GM18505 (cell line): ENCODE results near the gene CLDN19.

Experiments used
- ATAC-seq: cut with Tn5 transposase; IDR thresholded peaks from one replicate; pipeline ENCODE4 v1.9.1; 2021; ENCODE audit not compliant: unreplicated experiment
- POLR2A ChIP-seq: IDR thresholded peaks from 4 replicates; pipeline ENCODE4 v1.6.1; 2011; ENCODE audit warnings: borderline replicate concordance; ENCODE audit not compliant: insufficient read depth, insufficient read length; ENCODE audit errors: extremely low read depth

CLDN19 gene

DNA sequence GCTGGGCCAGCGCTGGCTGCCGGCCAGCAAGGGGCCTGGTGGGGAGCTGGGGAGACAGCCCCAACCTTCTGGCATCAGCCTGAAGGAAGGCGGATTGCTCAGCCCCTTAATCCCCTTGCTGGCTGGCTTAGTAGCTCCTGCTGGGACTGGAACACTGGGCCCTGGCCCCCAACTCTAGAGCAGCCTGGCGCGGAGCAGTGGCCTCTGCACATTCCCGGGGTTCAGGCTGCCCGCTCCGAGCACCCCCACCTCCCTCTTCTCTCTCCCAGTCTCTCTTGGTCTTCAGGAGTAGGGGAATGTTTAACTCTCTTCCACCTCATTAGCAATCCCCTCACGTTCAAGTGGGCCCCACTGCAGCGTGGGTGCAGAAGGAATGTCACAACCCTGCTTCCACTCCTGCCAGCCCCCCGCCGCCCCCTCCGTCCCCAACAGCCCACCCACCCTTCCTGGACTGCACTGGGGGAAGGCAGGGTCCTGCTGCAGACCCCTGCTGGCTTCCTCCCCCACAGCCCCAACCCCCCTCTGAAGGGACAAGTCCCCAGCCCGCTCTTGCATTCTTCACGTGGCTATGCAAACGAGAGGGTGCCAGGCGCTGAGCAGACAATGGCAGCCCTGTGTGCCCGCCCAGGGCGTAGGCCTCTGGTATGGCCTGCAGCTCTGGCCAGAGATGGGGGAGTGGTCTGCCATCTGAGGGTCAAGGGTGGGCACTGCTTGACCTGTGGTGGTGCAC is 980 bp upstream of the CLDN19 start:
- no peak for TF ChIP-seq POLR2A
- no peak for ATAC-seq

DNA sequence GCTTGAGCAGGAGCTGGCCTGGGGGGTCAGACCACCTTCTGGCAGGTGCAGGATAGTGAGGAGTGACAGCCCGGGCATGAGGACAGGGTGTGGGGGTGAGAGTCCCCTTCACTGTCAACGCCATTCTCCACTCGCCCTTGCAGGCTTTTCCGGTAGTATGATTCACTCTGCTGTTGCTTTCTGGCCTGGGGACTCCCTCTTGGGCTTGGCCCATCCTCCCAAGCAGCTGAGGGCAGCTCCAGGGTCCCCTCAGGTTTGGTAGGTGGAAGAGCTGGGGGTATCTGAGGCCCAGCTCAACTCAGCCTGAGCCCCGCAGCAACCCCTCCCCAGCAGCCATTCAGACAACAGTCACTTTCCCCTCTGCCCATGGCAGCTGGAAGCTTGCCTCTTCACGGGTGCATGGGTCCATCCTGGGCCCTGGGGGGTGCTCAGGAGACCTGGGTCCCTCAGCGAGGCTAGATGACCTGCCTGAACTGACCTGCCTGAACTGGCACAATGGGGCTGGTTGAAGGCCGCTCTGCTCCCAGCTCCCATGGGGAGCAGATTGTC is 1.3 kb downstream of the CLDN19 start:
- TF ChIP-seq POLR2A, result no peak
- no peak for ATAC-seq

DNA sequence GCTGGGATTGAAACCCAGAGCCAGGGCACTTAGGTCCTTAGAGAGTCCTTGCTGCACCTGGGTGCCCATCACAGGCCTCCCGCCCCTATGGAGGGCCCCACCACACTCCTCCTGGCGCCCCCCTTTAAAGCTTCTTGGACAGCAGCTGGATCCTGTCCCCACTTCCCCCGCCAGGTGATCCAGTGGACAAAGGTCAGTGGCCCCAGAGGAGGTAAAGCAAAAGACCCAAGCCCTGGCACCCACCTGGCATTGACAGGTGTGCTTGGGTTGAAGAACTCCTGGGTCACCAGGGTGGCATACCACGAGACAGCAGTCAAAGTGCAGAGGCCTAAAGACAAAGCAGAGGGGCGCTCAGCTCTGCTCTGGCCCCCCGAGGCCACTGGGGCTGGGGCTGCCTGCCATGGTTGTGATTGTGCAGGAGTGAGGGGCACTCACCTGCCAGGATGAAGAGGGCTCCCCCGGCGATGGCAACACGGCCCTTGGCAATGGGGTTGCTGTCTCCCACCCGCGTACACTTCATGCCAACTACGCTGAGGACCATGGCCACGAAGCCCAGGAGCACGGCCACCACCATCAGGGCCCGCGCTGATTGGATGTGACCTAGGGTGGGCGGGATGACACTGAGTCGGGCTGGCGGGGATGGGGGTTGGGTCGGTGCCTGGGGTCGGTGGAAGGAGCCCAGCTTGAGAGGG is 1.9 kb downstream of the CLDN19 start:
- no peak for ATAC-seq
- TF ChIP-seq POLR2A, result no peak

DNA sequence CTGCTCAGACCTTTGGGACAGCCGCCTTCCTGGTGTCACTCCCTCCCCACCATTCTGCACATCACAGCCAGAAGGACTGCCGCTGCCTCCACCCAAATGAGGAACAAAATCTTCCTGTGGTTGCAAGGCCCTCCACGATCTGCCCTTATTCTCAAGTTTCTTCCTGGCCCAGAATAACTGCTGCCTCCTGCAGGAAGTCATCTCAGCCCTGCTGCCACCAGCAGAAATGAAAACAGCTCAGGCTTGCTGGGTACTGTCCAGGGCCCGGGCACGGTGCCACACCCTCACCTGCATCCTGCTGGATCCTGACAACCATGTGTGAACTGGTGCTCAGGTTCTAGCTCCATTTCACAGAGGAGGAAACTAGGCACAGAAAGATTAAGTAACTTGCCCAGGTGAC is 2.8 kb downstream of the CLDN19 start:
- no peak for ATAC-seq

DNA sequence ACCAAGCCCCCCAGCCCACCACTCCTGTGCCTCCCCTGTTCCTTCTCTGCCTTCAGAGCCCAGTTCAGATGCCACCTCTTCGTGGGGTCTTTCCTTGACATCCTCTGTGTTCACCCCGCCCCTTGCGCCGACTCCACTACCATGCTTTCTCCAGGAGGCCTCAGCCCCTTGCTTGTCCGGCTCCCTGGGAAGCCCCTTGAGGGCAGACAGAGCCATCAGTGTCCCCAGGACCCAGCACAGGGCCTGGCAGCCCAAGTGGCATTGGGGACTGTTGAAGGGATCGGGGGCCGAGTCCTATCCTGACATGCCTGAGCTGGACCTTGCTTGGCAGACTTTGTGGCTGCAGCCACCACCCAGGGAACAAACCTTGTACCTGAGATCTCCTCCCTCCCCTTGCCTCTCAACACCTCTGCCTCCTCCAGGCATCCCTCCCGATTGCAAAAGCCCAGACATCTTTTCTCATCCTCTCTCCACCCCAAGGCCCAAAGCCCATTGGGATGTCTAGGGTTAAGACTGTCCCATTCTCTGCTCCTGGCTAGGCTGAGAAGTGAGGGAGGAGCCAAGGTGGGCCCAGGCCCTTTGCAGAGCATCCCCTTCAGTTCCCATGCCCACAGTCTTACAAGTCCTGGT is 3.4 kb downstream of the CLDN19 start:
- no peak for ATAC-seq
- no peak for TF ChIP-seq POLR2A

More for the DNA sequence above, 2.8 kb downstream of the CLDN19 start:
- TF ChIP-seq POLR2A, result no peak

DNA sequence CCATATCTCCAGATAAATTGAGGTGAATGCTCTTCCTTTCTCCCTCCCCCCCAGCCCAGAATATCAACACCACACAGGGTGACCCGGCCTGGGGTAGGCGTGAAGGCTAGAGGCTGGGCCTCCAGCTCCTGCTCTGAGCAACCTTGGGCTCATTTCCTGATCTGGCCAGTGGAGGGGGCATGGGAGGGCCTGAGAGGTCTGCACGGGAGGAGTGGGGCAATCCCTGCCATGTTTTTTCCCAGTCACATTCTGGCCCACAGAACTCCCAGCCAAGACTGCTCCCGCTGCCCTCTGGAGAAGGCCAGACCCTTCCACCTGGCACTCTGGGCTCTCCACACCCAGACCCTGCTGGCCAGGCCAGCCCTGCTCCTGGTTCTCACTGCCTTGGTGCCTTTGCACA is 3.9 kb downstream of the CLDN19 start:
- TF ChIP-seq POLR2A, result no peak
- ATAC-seq, result no peak

DNA sequence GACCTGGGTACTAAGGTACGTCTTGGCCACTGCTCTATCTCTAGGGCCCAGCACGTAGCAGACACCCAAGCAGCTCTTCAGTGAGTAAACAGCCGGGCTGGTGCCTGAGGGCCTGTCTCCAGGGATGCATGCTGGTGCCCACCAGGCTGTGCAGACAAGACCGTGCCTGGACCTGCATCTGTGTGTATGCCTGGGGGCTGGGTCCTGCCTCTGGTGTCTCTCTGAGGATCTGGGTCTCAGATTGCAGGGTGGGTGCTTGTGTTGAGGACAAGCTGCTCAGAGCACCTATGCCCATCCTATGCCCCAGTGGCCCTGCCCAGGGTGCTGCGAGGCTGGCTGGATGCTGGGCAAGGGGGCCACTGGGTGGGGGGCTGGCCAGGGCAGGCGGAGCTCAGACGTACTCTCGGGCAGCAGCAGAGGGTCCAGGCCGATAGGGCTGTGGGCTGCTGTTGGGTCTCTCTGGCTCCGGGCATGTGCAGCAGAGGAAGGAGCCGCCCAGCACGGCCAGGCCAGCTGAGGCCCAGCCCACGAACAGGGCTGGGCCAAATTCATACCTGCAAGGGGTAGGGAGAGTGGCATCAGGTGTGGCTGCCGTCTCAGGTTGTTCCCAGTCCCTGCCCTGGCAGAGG is 4.4 kb downstream of the CLDN19 start:
- ATAC-seq, result no peak
- no peak for TF ChIP-seq POLR2A

DNA sequence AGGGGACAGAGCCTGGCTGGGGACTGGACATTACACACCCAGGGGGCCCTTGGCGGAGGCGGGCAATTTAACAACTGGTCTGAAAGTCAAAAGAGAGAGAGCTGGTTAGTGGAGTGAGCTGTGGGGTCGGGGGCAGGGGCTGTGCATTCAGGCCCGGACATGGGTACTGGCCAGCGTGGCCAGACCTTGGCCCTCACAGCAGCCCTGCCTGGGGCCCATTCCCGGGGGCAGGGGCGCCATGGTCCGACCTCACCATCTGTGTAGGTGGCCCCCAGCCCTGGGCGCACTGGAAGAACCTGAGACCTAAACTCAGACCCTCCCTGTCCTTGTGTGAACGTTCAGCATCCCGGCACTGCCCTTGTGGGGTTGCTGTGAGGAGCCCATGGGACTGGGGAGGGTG is 5.0 kb downstream of the CLDN19 start:
- ATAC-seq, result no peak
- TF ChIP-seq POLR2A, result no peak

DNA sequence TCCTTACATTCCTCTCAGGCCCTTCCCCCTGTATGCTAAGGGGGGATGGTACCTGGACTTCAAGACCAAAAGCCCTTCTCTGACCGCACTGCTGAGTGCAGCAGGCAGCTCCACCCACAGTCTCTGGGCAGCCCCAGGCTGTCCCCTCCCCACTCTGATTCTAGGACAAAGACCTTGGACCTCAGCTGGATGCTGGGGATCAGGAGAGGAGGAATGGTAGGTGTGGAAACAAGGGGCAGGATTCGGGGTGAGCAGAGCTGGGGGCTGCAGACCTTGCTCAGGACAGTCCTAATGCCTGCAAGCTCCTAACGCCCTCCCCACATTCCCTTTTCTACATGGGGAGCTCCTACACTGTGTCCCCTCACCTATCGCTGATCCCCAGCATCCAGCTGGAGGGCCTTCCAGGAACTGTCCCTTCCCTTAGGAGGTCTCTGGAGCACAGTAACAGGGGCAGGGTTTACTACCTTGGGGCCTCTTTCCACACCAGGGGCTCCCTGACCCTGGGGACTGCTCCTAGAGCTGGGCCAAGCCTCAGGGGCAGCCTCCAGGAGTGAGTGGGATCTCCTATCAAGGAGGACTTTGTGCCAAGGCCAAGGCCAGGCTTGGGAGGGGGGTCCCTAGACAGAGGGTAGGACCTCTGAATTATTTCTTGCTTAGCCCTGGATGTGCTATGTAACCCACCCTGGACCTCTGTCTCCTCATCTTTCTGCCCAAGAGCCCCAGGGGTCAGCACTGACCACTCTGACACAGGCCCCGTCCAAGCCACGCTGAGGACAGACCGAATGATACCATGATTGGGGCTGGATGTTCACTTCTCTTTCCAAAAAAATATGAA is 5.6 kb downstream of the CLDN19 start:
- no peak for ATAC-seq
- TF ChIP-seq POLR2A, result no peak

DNA sequence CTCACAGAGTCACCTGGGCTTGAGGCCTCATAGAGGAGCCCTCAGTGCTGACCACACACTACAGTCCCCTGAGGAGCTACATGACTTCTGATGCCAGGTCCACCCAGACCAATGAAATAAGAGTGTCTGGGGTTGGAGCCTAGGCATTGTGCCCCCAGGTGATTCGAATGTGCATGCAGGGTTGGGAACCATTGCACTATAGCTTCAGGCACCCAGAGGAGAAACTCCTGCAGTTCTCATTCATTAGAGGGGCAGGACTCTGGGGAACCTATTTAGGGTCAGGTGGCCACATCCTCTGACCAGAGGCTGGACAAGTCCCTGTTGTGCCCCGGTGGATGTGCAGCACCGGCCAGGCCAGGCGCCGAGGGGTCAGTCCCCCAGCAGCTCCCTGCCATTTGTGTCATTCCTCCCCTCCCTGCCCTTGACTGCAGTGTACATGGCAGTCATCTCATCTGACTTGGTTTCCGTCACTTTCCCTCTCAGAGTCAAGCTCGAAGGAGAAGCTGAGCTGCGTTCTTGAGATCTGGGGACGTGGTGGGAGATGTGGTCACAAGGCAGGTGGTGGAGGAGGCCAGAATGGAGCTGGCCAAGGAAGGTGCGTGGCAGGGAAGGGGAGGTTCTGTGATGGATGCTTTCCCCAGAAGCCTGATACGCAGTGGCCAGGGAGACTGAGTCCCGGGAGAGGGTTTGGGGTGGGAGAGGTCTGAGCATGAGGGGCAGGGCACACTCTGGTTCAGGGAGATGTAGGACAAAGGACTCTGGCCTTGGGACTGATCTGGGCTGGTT is 6.4 kb downstream of the CLDN19 start:
- no peak for TF ChIP-seq POLR2A
- ATAC-seq, result no peak

DNA sequence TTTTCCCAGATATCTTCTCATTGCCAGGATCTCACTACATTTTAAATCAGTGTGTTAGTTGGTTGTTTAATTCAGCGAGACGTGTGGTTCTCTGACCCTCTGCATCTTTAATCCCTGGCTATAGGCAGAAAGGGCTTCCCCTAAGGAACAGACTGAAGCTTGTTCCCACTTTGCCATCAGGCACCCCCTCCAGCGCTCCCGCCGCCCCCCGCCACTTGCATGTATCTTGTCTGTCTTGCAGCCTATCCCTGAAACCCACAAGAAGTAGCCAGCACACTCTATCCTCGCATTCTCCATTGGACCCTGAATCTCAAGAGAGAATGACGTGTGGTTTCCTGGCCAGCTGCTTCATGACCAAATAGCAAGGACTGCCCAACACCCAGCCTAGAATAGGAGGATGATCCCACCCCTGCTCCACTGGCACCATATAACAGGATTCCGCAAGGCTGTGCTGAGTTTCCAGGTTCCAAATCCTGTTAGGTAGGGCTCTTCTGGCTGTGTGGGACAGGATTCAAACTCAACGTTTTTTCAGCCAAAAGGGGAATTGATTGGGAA is 7.8 kb downstream of the CLDN19 start:
- ATAC-seq, result no peak
- TF ChIP-seq POLR2A, result no peak
